Esophagus mucosa (tissue), 1 donor: ENCODE data around the gene FANK1. TPM values are rescaled to one million over a fixed set of nuclear protein-coding genes. Genes with fewer than 3 reads are reported as not detected.

Experiments
- ATAC-seq: fragments of 200-7000 bp; cut with Tn5 transposase; one replicate; pipeline ENCODE4 v1.9.1; 2020
- total RNA-seq: library from RNA; stranded (reverse); gene quantifications from one replicate; pipeline ENCODE4 v1.2.4, GENCODE V29; 2023
- donor health status: DM: yes; HTN: yes; CAD: no.

FANK1 gene, protein sequence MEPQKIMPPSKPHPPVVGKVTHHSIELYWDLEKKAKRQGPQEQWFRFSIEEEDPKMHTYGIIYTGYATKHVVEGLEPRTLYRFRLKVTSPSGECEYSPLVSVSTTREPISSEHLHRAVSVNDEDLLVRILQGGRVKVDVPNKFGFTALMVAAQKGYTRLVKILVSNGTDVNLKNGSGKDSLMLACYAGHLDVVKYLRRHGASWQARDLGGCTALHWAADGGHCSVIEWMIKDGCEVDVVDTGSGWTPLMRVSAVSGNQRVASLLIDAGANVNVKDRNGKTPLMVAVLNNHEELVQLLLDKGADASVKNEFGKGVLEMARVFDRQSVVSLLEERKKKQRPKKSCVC
- 3.2 TPM for total RNA-seq

GRCh38 chr10:125896088-125896934 lies at the start of gene FANK1:
Gene FANK1, plus strand, starts transcription at chr10:125896564. Its CDS starts 79 bp downstream, at chr10:125896643.
- peak; percentile 86 for ATAC-seq

GRCh38 chr10:125846894-125847293 lies 49.5 kb upstream of the FANK1 start:
- no peak for ATAC-seq

DNA sequence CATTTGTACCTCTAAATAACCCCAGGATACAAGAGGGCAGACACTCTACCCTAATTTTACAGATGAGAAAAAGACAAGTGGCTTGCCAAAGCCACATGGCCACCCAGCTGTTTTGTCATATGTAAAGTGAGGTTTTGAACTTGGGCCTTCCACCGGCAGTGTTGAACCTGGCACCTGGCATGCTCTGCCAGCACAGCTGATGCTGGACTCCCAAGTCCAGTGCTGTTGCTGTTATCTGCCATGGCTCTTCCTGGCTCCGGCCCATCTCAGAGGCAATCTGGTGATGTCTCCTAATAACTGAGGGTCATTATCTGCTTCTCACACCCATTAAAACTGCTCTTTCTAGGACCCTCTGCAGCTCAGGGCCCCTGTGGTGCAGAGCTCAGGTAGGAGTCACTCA lies 48.0 kb upstream of the FANK1 start:
- ATAC-seq, result no peak

- no peak for ATAC-seq
Measured at GRCh38 chr10:125848857-125849256, 47.5 kb upstream of the FANK1 start.

DNA sequence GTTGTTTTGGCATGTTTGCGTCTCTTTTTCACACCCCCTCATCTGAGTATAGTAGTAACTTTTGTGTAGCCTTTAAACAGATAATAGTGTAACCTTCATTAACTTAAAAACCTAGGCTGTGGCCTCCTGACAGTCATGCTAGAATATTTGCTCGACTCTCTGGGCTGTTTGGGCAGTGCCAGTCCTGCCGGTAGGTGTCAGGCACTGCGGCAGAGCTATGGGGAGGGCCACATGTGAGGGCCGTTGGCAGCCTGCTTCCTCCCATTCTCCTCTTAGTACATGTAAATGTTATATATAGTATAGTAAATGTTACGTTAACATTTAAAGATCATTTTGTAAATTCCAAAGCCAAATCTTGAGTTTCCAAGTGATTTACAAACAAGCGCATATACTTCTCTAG lies 46.9 kb upstream of the FANK1 start:
- no peak for ATAC-seq

DNA sequence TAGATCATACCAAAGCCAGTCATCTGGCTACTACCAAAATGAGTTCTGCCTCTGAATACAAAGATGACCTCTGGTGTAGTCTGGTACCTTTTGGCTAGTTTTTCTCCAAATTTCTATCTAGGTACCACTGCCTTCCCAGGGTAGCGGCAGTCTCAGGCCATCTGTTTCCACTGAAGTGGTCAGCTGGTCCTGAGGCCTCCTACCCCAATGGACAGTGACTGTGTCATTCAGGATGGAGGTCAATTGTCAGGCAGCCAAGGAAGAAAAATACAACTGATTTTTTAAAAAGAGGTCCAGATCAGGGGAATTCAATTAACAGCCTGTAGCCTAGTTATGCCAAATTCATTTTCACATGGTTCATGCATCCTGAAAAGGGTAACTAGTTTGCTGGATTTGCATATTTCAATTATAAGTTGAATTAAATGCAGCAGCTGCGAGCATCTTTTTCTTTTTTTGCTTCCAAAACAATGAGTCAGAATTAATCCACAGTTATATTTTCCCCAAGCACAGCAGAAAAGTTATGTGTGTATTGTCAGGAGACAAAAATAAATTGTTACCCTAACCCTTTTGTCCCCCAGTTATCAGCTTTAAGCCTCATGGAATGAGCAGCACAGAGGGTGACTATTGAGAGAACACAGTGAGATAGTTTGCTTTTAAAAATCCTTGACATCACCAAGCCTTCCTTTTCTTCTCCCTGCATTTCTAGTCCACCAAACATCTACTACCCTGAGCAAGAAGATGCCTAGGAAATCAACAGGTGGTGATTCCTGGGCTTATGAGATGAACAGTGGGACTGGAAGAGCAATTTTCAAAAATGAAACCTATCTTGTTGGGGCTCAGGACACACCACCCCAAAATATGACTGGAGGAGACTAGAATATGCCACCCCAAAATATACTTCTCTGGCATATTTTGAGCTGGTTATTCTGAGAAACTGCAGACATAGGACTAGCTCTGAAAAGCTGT lies 45.3 kb upstream of the FANK1 start:
- ATAC-seq, result no peak

- ATAC-seq, result no peak
Measured at GRCh38 chr10:125852487-125852886, 43.9 kb upstream of the FANK1 start.

GRCh38 chr10:125857185-125857760 lies 39.1 kb upstream of the FANK1 start:
- no peak for ATAC-seq

GRCh38 chr10:125859128-125859817 lies 37.1 kb upstream of the FANK1 start:
- ATAC-seq, result no peak

- no peak for ATAC-seq
Measured at GRCh38 chr10:125865120-125865519, 31.2 kb upstream of the FANK1 start.

DNA sequence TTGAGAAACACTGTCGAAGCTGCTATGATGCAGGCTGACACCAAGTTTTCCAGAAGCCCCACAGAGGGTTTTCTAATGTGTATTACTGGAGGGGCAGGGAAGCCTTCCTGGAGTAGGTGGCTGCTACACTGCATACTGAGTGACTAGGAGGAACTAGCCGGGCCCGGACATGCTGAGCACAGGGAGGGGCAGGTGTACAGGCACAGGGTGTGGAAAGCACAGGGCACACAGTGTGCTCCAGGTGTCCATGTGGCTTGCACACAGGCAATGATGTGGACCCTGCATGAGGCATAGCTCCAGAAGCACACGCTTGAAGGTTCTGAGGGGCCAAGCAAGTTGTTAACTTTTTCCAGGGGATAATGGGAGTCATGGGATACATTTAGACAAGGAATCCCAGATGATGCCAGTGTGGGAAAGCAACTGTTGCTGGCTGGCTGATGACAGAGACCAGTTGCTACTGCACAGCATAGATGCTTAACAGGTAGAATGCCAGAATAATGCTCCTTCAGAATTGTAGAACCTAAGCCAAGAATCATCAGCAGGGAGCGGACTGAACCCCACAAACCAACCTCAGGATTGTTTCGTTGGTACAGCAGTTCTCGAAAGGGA lies 29.8 kb upstream of the FANK1 start:
- ATAC-seq, result peak; percentile 99

- peak; percentile 34 for ATAC-seq
Measured at GRCh38 chr10:125868372-125868975, 27.9 kb upstream of the FANK1 start.

GRCh38 chr10:125871338-125871737 lies 25.0 kb upstream of the FANK1 start:
- no peak for ATAC-seq

- peak; percentile 60 for ATAC-seq
Measured at GRCh38 chr10:125878957-125879835, 17.2 kb upstream of the FANK1 start.

- ATAC-seq, result no peak
Measured at GRCh38 chr10:125880719-125881118, 15.6 kb upstream of the FANK1 start.

- ATAC-seq, result no peak
Measured at GRCh38 chr10:125881192-125881591, 15.2 kb upstream of the FANK1 start, which contains the start of gene DHX32. Gene DHX32, minus strand, starts transcription at chr10:125881292. Its CDS starts 468 bp downstream, at chr10:125880824.

DNA sequence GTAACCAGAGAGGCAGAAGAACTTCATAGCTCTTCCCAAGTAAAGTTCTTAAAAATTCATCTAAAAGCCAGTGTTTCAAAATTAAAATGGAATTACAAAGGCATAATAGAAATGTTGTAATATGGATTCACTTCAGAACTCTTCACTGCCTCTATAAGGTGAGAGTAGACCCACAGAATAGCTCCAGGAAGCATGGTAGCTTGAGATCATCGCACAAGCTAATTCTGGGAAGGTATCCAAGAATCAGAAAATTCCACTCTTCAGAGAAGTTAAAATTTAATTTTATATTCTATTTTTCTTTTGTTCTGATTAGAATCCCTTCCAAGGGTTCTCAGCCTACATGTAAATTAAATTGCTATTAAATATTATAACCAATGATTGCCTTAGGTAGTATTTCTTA lies 13.8 kb upstream of the FANK1 start:
- ATAC-seq, result no peak

DNA sequence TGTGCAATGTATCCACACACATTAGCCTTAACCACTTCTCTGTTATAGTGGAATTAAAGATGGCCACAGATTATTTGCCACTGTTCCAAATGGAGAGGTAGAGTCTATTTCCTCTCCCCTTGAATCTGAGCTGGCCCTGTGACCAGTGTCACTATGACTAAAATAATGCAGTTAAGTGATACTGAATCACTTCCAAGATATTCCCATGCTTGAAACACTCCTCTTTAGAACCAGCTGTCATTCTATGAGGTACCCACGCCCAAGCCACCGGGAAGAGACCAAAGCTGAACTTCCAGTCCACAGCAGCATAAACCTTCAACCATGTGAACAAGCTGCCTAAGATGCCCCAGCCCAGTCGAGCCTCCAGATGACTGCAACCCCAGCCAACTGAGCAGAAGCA lies 13.2 kb upstream of the FANK1 start:
- ATAC-seq, result peak; percentile 45

DNA sequence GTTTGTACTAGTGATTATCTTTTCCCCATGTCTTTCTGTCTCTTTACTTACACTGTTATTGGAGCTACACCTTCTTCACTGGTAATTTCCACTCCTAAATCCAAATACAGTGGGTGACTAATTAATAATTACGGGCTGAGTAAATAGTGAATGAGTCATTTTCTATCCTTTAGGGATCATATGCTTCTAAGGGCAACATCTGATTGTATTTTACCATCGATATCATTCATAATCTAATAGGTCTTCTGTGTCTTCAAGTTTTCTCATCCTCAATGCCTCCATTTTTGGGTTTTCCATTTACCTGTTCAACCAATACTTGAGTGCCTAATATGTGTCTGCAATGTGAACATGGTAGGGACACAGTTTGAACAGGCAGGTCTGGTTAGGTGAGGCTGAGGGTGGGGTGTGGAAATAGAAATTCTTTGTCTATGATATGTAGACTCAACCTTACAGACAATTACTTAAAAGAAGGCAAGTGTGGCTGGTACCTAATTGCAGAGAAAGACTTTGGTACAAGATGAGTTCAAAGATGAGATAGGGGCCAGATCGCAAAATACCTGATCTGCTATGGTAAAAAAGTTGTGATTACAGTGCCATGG lies 9.4 kb upstream of the FANK1 start:
- peak; percentile 84 for ATAC-seq
